DOHH2 (cell line): ENCODE data around the gene MED27.

ENCODE experiments used
- H3F3A ChIP-seq: fragments of 200-600 bp; sonication (generic), shearing (Covaris generic); 2 replicates; pipeline ENCODE4 v1.6.0; 2016; ENCODE audit warnings: antibody characterized with exemption, mild to moderate bottlenecking; ENCODE audit not compliant: control insufficient read depth, insufficient read depth
- H3K27ac ChIP-seq: fragments of 200-600 bp; sonication (generic); 2 replicates; pipeline ENCODE4 v1.5.1; 2014; ENCODE audit warnings: low read depth, mild to moderate bottlenecking, low read length, moderate library complexity
- H3K27me3 ChIP-seq: fragments of 200-600 bp; sonication (generic); 2 replicates; pipeline ENCODE4 v1.6.1; 2014; ENCODE audit warnings: mild to moderate bottlenecking, low read length, mixed read lengths; ENCODE audit not compliant: control insufficient read depth
- H3K36me3 ChIP-seq: fragments of 200-600 bp; sonication (generic); 2 replicates; pipeline ENCODE4 v1.6.1; 2014; ENCODE audit warnings: mild to moderate bottlenecking, low read length, moderate library complexity, mixed read lengths; ENCODE audit not compliant: control insufficient read depth
- H3K4me1 ChIP-seq: fragments of 200-600 bp; sonication (generic); 2 replicates; pipeline ENCODE4 v1.6.1; 2014; ENCODE audit warnings: mild to moderate bottlenecking, low read length, mixed read lengths; ENCODE audit not compliant: control insufficient read depth
- H3K4me2 ChIP-seq: fragments of 200-600 bp; sonication (generic); 2 replicates; pipeline ENCODE4 v1.6.0; 2014; ENCODE audit warnings: mild to moderate bottlenecking, low read length, moderate library complexity
- H3K4me3 ChIP-seq: fragments of 200-600 bp; sonication (generic); 2 replicates; pipeline ENCODE4 v1.5.1; 2014; ENCODE audit warnings: mild to moderate bottlenecking, low read length, mixed read lengths
- H3K79me2 ChIP-seq: fragments of 200-600 bp; sonication (generic); 2 replicates; pipeline ENCODE4 v1.6.1; 2014; ENCODE audit warnings: mild to moderate bottlenecking, low read length, mixed read lengths; ENCODE audit not compliant: control insufficient read depth
- H3K9me2 ChIP-seq: fragments of 200-600 bp; sonication (generic); replicated peaks from 2 replicates; pipeline ENCODE4 v1.6.1; 2014; ENCODE audit warnings: mild to moderate bottlenecking, low read length, mixed read lengths; ENCODE audit not compliant: control insufficient read depth
- H3K9me3 ChIP-seq: fragments of 200-600 bp; sonication (generic); 2 replicates; pipeline ENCODE4 v1.6.1; 2014; ENCODE audit warnings: antibody characterized with exemption, low read length, mixed read lengths; ENCODE audit not compliant: control insufficient read depth, insufficient read depth
- H4K20me1 ChIP-seq: fragments of 200-600 bp; sonication (generic); 2 replicates; pipeline ENCODE4 v1.6.0; 2014; ENCODE audit warnings: low read depth, mild to moderate bottlenecking, antibody characterized with exemption, low read length, moderate library complexity; ENCODE audit not compliant: control insufficient read depth, insufficient read depth
- EZH2phosphoT487 ChIP-seq: fragments of 200-600 bp; sonication (generic); IDR thresholded peaks from 2 replicates; pipeline ENCODE4 v1.6.1; 2017; ENCODE audit warnings: borderline replicate concordance, mild to moderate bottlenecking, antibody characterized with exemption, low read length, moderate library complexity, mixed read lengths
- TF ChIP-seq, protein P1 (sequence below): fragments of 200-600 bp; sonication (generic); IDR thresholded peaks from one replicate; pipeline ENCODE4 v1.5.1; 2014; ENCODE audit warnings: antibody characterized with exemption, mild to moderate bottlenecking, low read depth, low read length; ENCODE audit not compliant: poor library complexity, severe bottlenecking

Gene MED27

GRCh38 chr9:131943351-131943841 lies 136.3 kb downstream of the MED27 start:
- no peak overlapping the region for H3K4me3 ChIP-seq
- no peaks in the 10 kb centered on the region for H3K4me1 ChIP-seq
- no peak overlapping the region for H3K27ac ChIP-seq
- no peaks in the 10 kb centered on the region for H3F3A ChIP-seq
- H3K9me2 ChIP-seq = no peaks in the 10 kb centered on the region
- H3K27me3 ChIP-seq = no peaks in the 10 kb centered on the region
- H3K79me2 ChIP-seq = no peaks in the 10 kb centered on the region
- TF ChIP-seq EZH2phosphoT487 = no peak
- H3K4me2 ChIP-seq = no peak overlapping the region
- H4K20me1 ChIP-seq = no peaks in the 10 kb centered on the region
- no peaks in the 10 kb centered on the region for H3K9me3 ChIP-seq
- H3K36me3 ChIP-seq = no peaks in the 10 kb centered on the region

DNA sequence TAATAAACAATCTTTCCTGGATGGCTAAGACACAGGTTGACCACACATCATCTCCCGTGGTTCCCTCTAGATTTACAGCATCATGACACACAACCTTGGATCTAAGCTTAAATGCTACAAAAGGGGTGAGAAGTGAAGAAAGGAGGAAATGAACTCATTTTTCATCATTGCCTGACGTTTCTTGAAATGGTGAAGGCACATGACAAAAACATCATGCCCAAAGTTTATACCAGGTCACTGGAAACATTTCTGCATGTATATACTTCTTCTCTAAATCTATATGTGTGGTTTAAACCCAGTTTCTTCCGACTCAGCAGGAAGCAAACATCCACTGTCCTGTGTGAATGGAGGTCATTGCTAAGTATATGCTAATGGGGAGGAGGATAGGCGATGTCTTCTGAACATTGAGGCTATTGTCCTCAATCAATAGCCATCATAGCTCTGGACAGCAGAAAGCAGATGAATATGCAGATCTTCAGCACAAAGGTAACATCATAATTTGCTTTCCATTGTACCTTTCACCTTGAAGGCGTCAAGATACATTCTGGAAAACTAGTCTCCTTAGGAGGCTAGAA lies 137.4 kb downstream of the MED27 start:
- H3K9me2 ChIP-seq = no peaks in the 10 kb centered on the region
- no peak overlapping the region for H3K4me3 ChIP-seq
- no peak overlapping the region for H3K4me2 ChIP-seq
- TF ChIP-seq, protein P1, sequence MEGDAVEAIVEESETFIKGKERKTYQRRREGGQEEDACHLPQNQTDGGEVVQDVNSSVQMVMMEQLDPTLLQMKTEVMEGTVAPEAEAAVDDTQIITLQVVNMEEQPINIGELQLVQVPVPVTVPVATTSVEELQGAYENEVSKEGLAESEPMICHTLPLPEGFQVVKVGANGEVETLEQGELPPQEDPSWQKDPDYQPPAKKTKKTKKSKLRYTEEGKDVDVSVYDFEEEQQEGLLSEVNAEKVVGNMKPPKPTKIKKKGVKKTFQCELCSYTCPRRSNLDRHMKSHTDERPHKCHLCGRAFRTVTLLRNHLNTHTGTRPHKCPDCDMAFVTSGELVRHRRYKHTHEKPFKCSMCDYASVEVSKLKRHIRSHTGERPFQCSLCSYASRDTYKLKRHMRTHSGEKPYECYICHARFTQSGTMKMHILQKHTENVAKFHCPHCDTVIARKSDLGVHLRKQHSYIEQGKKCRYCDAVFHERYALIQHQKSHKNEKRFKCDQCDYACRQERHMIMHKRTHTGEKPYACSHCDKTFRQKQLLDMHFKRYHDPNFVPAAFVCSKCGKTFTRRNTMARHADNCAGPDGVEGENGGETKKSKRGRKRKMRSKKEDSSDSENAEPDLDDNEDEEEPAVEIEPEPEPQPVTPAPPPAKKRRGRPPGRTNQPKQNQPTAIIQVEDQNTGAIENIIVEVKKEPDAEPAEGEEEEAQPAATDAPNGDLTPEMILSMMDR = no peak
- TF ChIP-seq EZH2phosphoT487 = no peak
- H3K27me3 ChIP-seq = no peaks in the 10 kb centered on the region
- H3K36me3 ChIP-seq = no peaks in the 10 kb centered on the region
- H4K20me1 ChIP-seq = no peaks in the 10 kb centered on the region
- no peaks in the 10 kb centered on the region for H3K9me3 ChIP-seq
- H3K79me2 ChIP-seq = no peaks in the 10 kb centered on the region
- H3K4me1 ChIP-seq = no peaks in the 10 kb centered on the region
- H3K27ac ChIP-seq = no peak overlapping the region
- no peaks in the 10 kb centered on the region for H3F3A ChIP-seq

DNA sequence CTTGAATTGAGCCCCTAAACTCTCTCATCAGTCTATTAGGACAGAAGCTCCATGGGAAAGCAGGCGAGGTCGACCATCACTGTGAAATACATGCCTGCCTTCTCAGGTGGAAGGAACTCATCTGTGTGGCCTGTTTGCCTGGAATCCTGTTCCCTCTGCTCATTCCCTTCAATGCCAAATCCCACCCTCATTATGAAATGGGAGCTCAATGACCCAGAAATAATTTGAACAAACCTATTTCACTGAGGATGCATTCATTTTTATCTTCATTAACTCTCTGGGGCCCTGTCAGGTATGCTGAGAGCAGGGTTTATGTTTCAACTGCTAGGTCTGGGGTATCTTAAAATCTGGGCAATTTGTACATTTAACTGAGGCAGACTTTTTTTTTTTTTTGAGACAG lies 142.2 kb downstream of the MED27 start:
- Histone ChIP-seq H3K27ac (no peak overlapping the region), H3K9me2 (no peaks in the 10 kb centered on the region), H3K36me3 (no peaks in the 10 kb centered on the region), H3K4me1 (no peaks in the 10 kb centered on the region), H3K4me2 (no peak overlapping the region), H3F3A (no peaks in the 10 kb centered on the region), H3K9me3 (no peaks in the 10 kb centered on the region), H4K20me1 (no peaks in the 10 kb centered on the region), H3K27me3 (no peaks in the 10 kb centered on the region), H3K4me3 (no peak overlapping the region), H3K79me2 (no peaks in the 10 kb centered on the region)
- TF ChIP-seq, protein P1 = no peak
- TF ChIP-seq EZH2phosphoT487 = no peak

- Histone ChIP-seq H3K9me2 (no peaks in the 10 kb centered on the region), H4K20me1 (no peaks in the 10 kb centered on the region), H3F3A (no peaks in the 10 kb centered on the region), H3K79me2 (no peaks in the 10 kb centered on the region), H3K4me1 (no peaks in the 10 kb centered on the region), H3K27me3 (no peaks in the 10 kb centered on the region), H3K4me3 (no peak overlapping the region), H3K36me3 (no peaks in the 10 kb centered on the region), H3K4me2 (no peak overlapping the region), H3K9me3 (no peaks in the 10 kb centered on the region), H3K27ac (no peak overlapping the region)
- TF ChIP-seq, protein P1 = no peak
- TF ChIP-seq EZH2phosphoT487 = no peak
Observed at GRCh38 chr9:131936929-131937328, 142.7 kb downstream of the MED27 start.
